A549 (cell line): ENCODE results near the gene FAM89B. TPM values are rescaled to one million over a fixed set of nuclear protein-coding genes. Genes with fewer than 3 reads are reported as not detected.

ENCODE experiments used
- ATAC-seq, 2 experiments: fragments of 200-7000 bp in 1 of 2; fragments of >200 bp in 1 of 2; cut with Nextera tagmentation in 1 of 2; cut with Tn5 transposase in 1 of 2; 3 replicates each; pipeline versions ENCODE4 v1.8.0 to v1.9.1; 2018 to 2020; ENCODE audit warnings: mild to moderate bottlenecking in 1 of 2, moderate library complexity in 1 of 2
- CTCF ChIA-PET: fragments of 300-600 bp; sonication (Branson Sonifier 250); formaldehyde crosslinking; extraction: SDS; loops from one replicate; lab custom pipeline; 2021; ENCODE audit warnings: antibody characterized with exemption, inconsistent platforms; lab: Yijun Ruan, JAX
- POLR2A ChIA-PET: fragments of 350-600 bp; formaldehyde crosslinking; extraction: SDS; loops from one replicate; lab custom pipeline; 2021; ENCODE audit warnings: antibody characterized with exemption, inconsistent platforms; lab: Yijun Ruan, JAX
- DNase-seq, 2 experiments: peaks; one replicate each; pipeline versions ENCODE4 v3.0.0 to v3.0.0-alpha.2; 2011 to 2016; ENCODE audit warnings: low read depth in 1 of 2, low spot score in 1 of 2
- FAIRE-seq: peaks from 2 replicates; lab custom pipeline; 2011; peaks lifted over from hg19 to GRCh38; lab: Jason Lieb, UNC
- H3K27ac ChIP-seq, 2 experiments: fragments of >200 bp; sonication (Bioruptor Twin); formaldehyde crosslinking; 3 replicates each; pipeline ENCODE4 v1.5.1; 2016 to 2017
- H3K4me1 ChIP-seq: fragments of >200 bp; sonication (Bioruptor Twin); formaldehyde crosslinking; 3 replicates; pipeline ENCODE4 v1.6.1; 2016
- H3K4me2 ChIP-seq: fragments of >200 bp; sonication (Bioruptor Twin); formaldehyde crosslinking; 3 replicates; pipeline ENCODE4 v1.6.1; 2016
- H3K4me3 ChIP-seq: fragments of >200 bp; sonication (Bioruptor Twin); formaldehyde crosslinking; 3 replicates; pipeline ENCODE4 v1.5.1; 2016
- H3K9me3 ChIP-seq: fragments of >200 bp; sonication (Bioruptor Twin); formaldehyde crosslinking; 3 replicates; pipeline ENCODE4 v1.6.1; 2016
- ATOH8 ChIP-seq: fragments of 250-450 bp; sonication (Bioruptor Pico); IDR thresholded peaks from 2 replicates; pipeline ENCODE4 v1.5.0; 2020; ENCODE audit warnings: low read depth, mild to moderate bottlenecking, moderate library complexity
- BCL3 ChIP-seq: fragments of >200 bp; sonication (Bioruptor Twin); formaldehyde crosslinking; IDR thresholded peaks from 3 replicates; pipeline ENCODE4 v1.6.1; 2016
- CEBPB ChIP-seq, 2 experiments: fragments of >200 bp in 1 of 2; sonication (Bioruptor Twin) in 1 of 2; formaldehyde crosslinking in 1 of 2; IDR thresholded peaks; 2 replicates each; pipeline ENCODE4 v1.6.1; 2012 to 2016
- CHD2 ChIP-seq: fragments of 150-350 bp; IDR thresholded peaks from 2 replicates; pipeline ENCODE4 v1.6.1; 2014; ENCODE audit warnings: low read length; ENCODE audit not compliant: partially characterized antibody
- E2F6 ChIP-seq: IDR thresholded peaks from 2 replicates; pipeline ENCODE4 v1.6.1; 2012; ENCODE audit warnings: low read depth, borderline replicate concordance
- EHMT2 ChIP-seq: fragments of 200-600 bp; sonication (generic); IDR thresholded peaks from 2 replicates; pipeline ENCODE4 v1.6.1; 2016; ENCODE audit warnings: antibody characterized with exemption, low read depth, mild to moderate bottlenecking, moderate library complexity
- FOSB ChIP-seq: fragments of 250-450 bp; sonication (Bioruptor Pico); IDR thresholded peaks from 2 replicates; pipeline ENCODE4 v1.5.0; 2020; ENCODE audit warnings: mild to moderate bottlenecking, moderate library complexity
- FOXS1 ChIP-seq: fragments of 250-450 bp; sonication (Bioruptor Pico); IDR thresholded peaks from 2 replicates; pipeline ENCODE4 v1.5.0; 2020; ENCODE audit warnings: mild to moderate bottlenecking, moderate library complexity
- HDAC2 ChIP-seq: fragments of 200-600 bp; sonication (generic); IDR thresholded peaks from 2 replicates; pipeline ENCODE4 v1.6.1; 2016
- HES2 ChIP-seq: fragments of >200 bp; sonication (Bioruptor Twin); formaldehyde crosslinking; IDR thresholded peaks from 2 replicates; pipeline ENCODE4 v1.6.1; 2016
- HOXB13 ChIP-seq: fragments of 250-450 bp; sonication (Bioruptor Pico); IDR thresholded peaks from 2 replicates; pipeline ENCODE4 v1.5.0; 2020; ENCODE audit warnings: low read depth, mild to moderate bottlenecking, moderate library complexity
- JUN ChIP-seq, 2 experiments: fragments of >200 bp; sonication (Bioruptor Twin); formaldehyde crosslinking; IDR thresholded peaks; 2 replicates in 1 of 2; 3 replicates in 1 of 2; pipeline ENCODE4 v1.6.1; 2016 to 2017
- KDM1A ChIP-seq: fragments of 200-600 bp; sonication (generic); IDR thresholded peaks from 2 replicates; pipeline ENCODE4 v1.6.1; 2016; ENCODE audit warnings: low read depth, mild to moderate bottlenecking
- KDM5A ChIP-seq: fragments of 200-600 bp; sonication (generic); IDR thresholded peaks from 2 replicates; pipeline ENCODE4 v1.6.1; 2016; ENCODE audit warnings: antibody characterized with exemption, mild to moderate bottlenecking
- MAFK ChIP-seq: fragments of 450-650 bp; IDR thresholded peaks from 2 replicates; pipeline ENCODE4 v1.6.1; 2014; ENCODE audit not compliant: partially characterized antibody
- MAX ChIP-seq: IDR thresholded peaks from 2 replicates; pipeline ENCODE4 v1.6.1; 2012
- MAZ ChIP-seq: fragments of 150-350 bp; IDR thresholded peaks from 2 replicates; pipeline ENCODE4 v1.6.1; 2014; ENCODE audit warnings: antibody characterized with exemption, low read depth, low read length, borderline replicate concordance
- NPAS2 ChIP-seq: fragments of 250-450 bp; sonication (Bioruptor Pico); IDR thresholded peaks from 2 replicates; pipeline ENCODE4 v1.8.0; 2022; ENCODE audit warnings: mild to moderate bottlenecking, moderate library complexity, borderline replicate concordance
- NR3C1 ChIP-seq: fragments of >200 bp; sonication (Bioruptor Twin); formaldehyde crosslinking; IDR thresholded peaks from 3 replicates; pipeline ENCODE4 v1.6.1; 2017
- POLR2AphosphoS2 ChIP-seq: conservative IDR thresholded peaks from 2 replicates; pipeline ENCODE4 v1.6.1; 2012; ENCODE audit warnings: low read length, improper control_type of control experiment, inconsistent platforms
- RAD21 ChIP-seq, 2 experiments: fragments of >200 bp in 1 of 2; sonication (Bioruptor Twin) in 1 of 2; formaldehyde crosslinking in 1 of 2; IDR thresholded peaks in 1 of 2; conservative IDR thresholded peaks in 1 of 2; 2 replicates in 1 of 2; 3 replicates in 1 of 2; pipeline ENCODE4 v1.6.1; 2012 to 2018; ENCODE audit warnings: inconsistent platforms in 1 of 2
- USF2 ChIP-seq: fragments of 450-650 bp; IDR thresholded peaks from 2 replicates; pipeline ENCODE4 v1.6.1; 2014; ENCODE audit warnings: antibody characterized with exemption
- ZFP36 ChIP-seq: fragments of 450-650 bp; IDR thresholded peaks from 2 replicates; pipeline ENCODE4 v1.6.1; 2014; ENCODE audit warnings: borderline replicate concordance; ENCODE audit not compliant: partially characterized antibody
- WGBS: methylation state at CpG from one replicate; pipeline ENCODE4 v1.1.6; 2017; ENCODE audit errors: missing lambda C conversion rate; 5-methylcytosine and 5-hydroxymethylcytosine counted together
- polyA plus RNA-seq, 4 experiments: library from polyadenylated mRNA; depleted of rRNA in 3 of 4; stranded (reverse); fragments of >200 nt; fragmentation: RNase III in 1 of 4; extraction: RNeasy Plus Mini Kit Qiagen cat#74134 plus additional on column Dnase treatment in 1 of 4; gene quantifications; 2 replicates in 3 of 4; 3 replicates in 1 of 4; pipeline ENCODE4 v1.2.3, GENCODE V29; 2011 to 2017

Gene FAM89B
- polyA plus RNA-seq, 2 of the 4 experiments (the other 2 are of a cell fraction) = 13.5 to 23.9 TPM

GRCh38 chr11:65529475-65530156 is 42.7 kb upstream of the FAM89B start:
- H3K4me1 ChIP-seq = peaks cover 10% of the 10 kb centered on the region
- DNase-seq (no peak), ATAC-seq (no peak), FAIRE-seq (no peak)
- no peak overlapping the region for H3K4me2 ChIP-seq
- H3K4me3 ChIP-seq = no peak overlapping the region
- peak; percentile 85 for TF ChIP-seq ZFP36
- no peak for TF ChIP-seq NR3C1
- H3K9me3 ChIP-seq = no peaks in the 10 kb centered on the region
- 82% methylated on average over 6 of the region's 10 CpGs for WGBS
- CTCF ChIA-PET = interaction anchor here (0.8 to 4.7 kb wide), 11 partner anchors 11 to 256 kb away, joined by 3 to 66 read pairs (median 5); no protein-coding TSS in a partner anchor
- POLR2A ChIA-PET = no interaction called here
- no peak overlapping the region for H3K27ac ChIP-seq

GRCh38 chr11:65530157-65530496 is 42.2 kb upstream of the FAM89B start:
- peak; percentile 67 to 79 for ATAC-seq
- Histone ChIP-seq H3K27ac (no peak overlapping the region), H3K4me3 (no peak overlapping the region), H3K4me1 (peaks cover 10% of the 10 kb centered on the region), H3K9me3 (no peaks in the 10 kb centered on the region), H3K4me2 (no peak overlapping the region)
- FAIRE-seq = no peak
- POLR2A ChIA-PET = no interaction called here
- WGBS = 86% methylated on average over 5 of the region's 5 CpGs
- TF ChIP-seq KDM1A = no peak
- peak in 1 of 2 experiments; percentile 31; a peak in 2 of 5 replicates for TF ChIP-seq RAD21 (conservative IDR thresholded peaks at IDR 0.05 in 1 of 2, IDR thresholded peaks at IDR 0.05 in 1 of 2)
- CTCF ChIA-PET = interaction anchor here (1.1 to 4.7 kb wide), 12 partner anchors 10 to 256 kb away, joined by 3 to 66 read pairs (median 6); partner anchors contain the start of gene FAM89B
- peak in 1 of 2 experiments; percentile 58 for DNase-seq

GRCh38 chr11:65532388-65533064 is 39.8 kb upstream of the FAM89B start:
- no peak for ATAC-seq
- H3K9me3 ChIP-seq = no peaks in the 10 kb centered on the region
- no peak overlapping the region for H3K4me3 ChIP-seq
- CTCF ChIA-PET = interaction anchor here (0.9 to 4.7 kb wide), 6 partner anchors 8 to 61 kb away, joined by 3 to 66 read pairs (median 6); partner anchors contain the start of gene ZNRD2
- no peak for FAIRE-seq
- TF ChIP-seq MAZ (no peak), MAX (no peak), HOXB13 (CRISPR knock-in tag) (no peak), JUN (IDR thresholded peaks at IDR 0.05) (no peak), USF2 (no peak), NPAS2 (CRISPR knock-in tag) (no peak), HES2 (no peak), CHD2 (no peak), KDM5A (no peak), CEBPB (IDR thresholded peaks at IDR 0.05) (no peak), E2F6 (no peak), POLR2AphosphoS2 (no peak), FOSB (CRISPR knock-in tag) (no peak), MAFK (no peak), BCL3 (no peak), ATOH8 (CRISPR knock-in tag) (no peak), FOXS1 (CRISPR knock-in tag) (no peak), HDAC2 (no peak), EHMT2 (no peak)
- H3K27ac ChIP-seq = no peak overlapping the region
- no peak for DNase-seq
- POLR2A ChIA-PET = no interaction called here
- no peak overlapping the region for H3K4me2 ChIP-seq
- H3K4me1 ChIP-seq = no peaks in the 10 kb centered on the region
- WGBS = 92% methylated on average over 11 of the region's 15 CpGs
